IPS-20b (cell line): ENCODE results near the gene ELANE.
"Not testable (repeated sequence)": the region's sequence is repeated elsewhere in the genome, so short reads cannot be mapped to it uniquely, and the experiment has no call there.

Source experiments
- H3K27ac ChIP-seq: one replicate; pipeline ENCODE4 v1.5.1; 2013; ENCODE audit warnings: low read length
- H3K27me3 ChIP-seq: 2 replicates; pipeline ENCODE4 v1.6.1; 2013; ENCODE audit warnings: mild to moderate bottlenecking, low read length, inconsistent platforms; ENCODE audit not compliant: insufficient read depth
- H3K36me3 ChIP-seq: 2 replicates; pipeline ENCODE4 v1.6.1; 2013; ENCODE audit warnings: low read depth, mild to moderate bottlenecking, inconsistent platforms, low read length, moderate library complexity; ENCODE audit not compliant: insufficient read depth
- H3K4me1 ChIP-seq: 2 replicates; pipeline ENCODE4 v1.6.1; 2013; ENCODE audit warnings: mild to moderate bottlenecking, control low read depth, inconsistent platforms, low read length, moderate library complexity; ENCODE audit not compliant: insufficient read depth
- H3K4me3 ChIP-seq: 2 replicates; pipeline ENCODE4 v1.5.1; 2013; ENCODE audit warnings: mild to moderate bottlenecking, low read length, inconsistent platforms
- H3K9ac ChIP-seq: 2 replicates; pipeline ENCODE4 v1.6.1; 2013; ENCODE audit warnings: low read depth, mild to moderate bottlenecking, inconsistent platforms, low read length, moderate library complexity
- H3K9me3 ChIP-seq: 2 replicates; pipeline ENCODE4 v1.6.1; 2013; ENCODE audit warnings: mild to moderate bottlenecking, low read depth, low read length, inconsistent platforms; ENCODE audit not compliant: insufficient read depth

ELANE gene

GRCh38 chr19:816500-816857 is 35.6 kb upstream of the ELANE start:
- Histone ChIP-seq H3K4me1 (no peaks in the 10 kb centered on the region), H3K9ac (no peak overlapping the region), H3K4me3 (no peak overlapping the region), H3K27ac (no peak overlapping the region), H3K36me3 (peaks cover 18% of the 10 kb centered on the region), H3K27me3 (no peaks in the 10 kb centered on the region), H3K9me3 (no peaks in the 10 kb centered on the region)

- not testable (repeated sequence) for H3K4me3 ChIP-seq, H3K9ac ChIP-seq, H3K4me1 ChIP-seq, H3K27me3 ChIP-seq, H3K9me3 ChIP-seq, H3K27ac ChIP-seq, H3K36me3 ChIP-seq
These were observed 31.9 kb upstream of the ELANE start for GRCh38 chr19:820212-820611.

- Histone ChIP-seq H3K27ac (no peak overlapping the region), H3K4me3 (peak overlapping the region; percentile 65; the same call in 1 of the 2 replicates), H3K36me3 (no peaks in the 10 kb centered on the region), H3K27me3 (no peaks in the 10 kb centered on the region), H3K4me1 (no peaks in the 10 kb centered on the region; the same call in 1 of the 2 replicates), H3K9ac (peak overlapping the region; percentile 58; the same call in 1 of the 2 replicates), H3K9me3 (no peaks in the 10 kb centered on the region)
These were observed 30.8 kb upstream of the ELANE start for GRCh38 chr19:821231-821824.

GRCh38 chr19:821825-822503 is 30.1 kb upstream of the ELANE start, which contains the start of gene PLPPR3:
Gene PLPPR3 (minus strand): TSS chr19:821955. CDS start chr19:821559, 396 bp downstream.
- Histone ChIP-seq H3K9ac (peak within 1 kb of the TSS; percentile 58; the same call in 1 of the 2 replicates), H3K4me3 (peak within 1 kb of the TSS; percentile 65), H3K27ac (no peak within 1 kb of the TSS), H3K4me1 (no peaks in the 10 kb centered on the region; the same call in 1 of the 2 replicates), H3K36me3 (no peaks in the 10 kb centered on the region), H3K9me3 (no peaks in the 10 kb centered on the region), H3K27me3 (no peaks in the 10 kb centered on the region)

- no peak overlapping the region for H3K4me3 ChIP-seq
These were observed 28.5 kb upstream of the ELANE start for GRCh38 chr19:823565-824121.

GRCh38 chr19:824885-825284 is 27.2 kb upstream of the ELANE start:
- Histone ChIP-seq H3K27ac (no peak overlapping the region), H3K4me3 (no peak overlapping the region), H3K27me3 (no peaks in the 10 kb centered on the region), H3K4me1 (no peaks in the 10 kb centered on the region; the same call in 1 of the 2 replicates), H3K9me3 (no peaks in the 10 kb centered on the region), H3K36me3 (no peaks in the 10 kb centered on the region), H3K9ac (no peak overlapping the region)

More at GRCh38 chr19:823565-824121, 28.5 kb upstream of the ELANE start:
- H3K27ac ChIP-seq: no peak overlapping the region
- H3K27me3 ChIP-seq: no peaks in the 10 kb centered on the region
- H3K9me3 ChIP-seq: no peaks in the 10 kb centered on the region
- H3K9ac ChIP-seq: no peak overlapping the region
- H3K36me3 ChIP-seq: no peaks in the 10 kb centered on the region
- no peaks in the 10 kb centered on the region; the same call in 1 of the 2 replicates for H3K4me1 ChIP-seq

GRCh38 chr19:825897-826644 is 26.0 kb upstream of the ELANE start:
- Histone ChIP-seq H3K27me3 (no peaks in the 10 kb centered on the region), H3K4me1 (no peaks in the 10 kb centered on the region; the same call in 1 of the 2 replicates), H3K4me3 (no peak overlapping the region), H3K36me3 (no peaks in the 10 kb centered on the region), H3K27ac (no peak overlapping the region), H3K9me3 (no peaks in the 10 kb centered on the region), H3K9ac (no peak overlapping the region)

- no peak overlapping the region for H3K4me3 ChIP-seq
These were observed 24.8 kb upstream of the ELANE start for GRCh38 chr19:827314-827709.

GRCh38 chr19:827710-828321 is 24.3 kb upstream of the ELANE start, which contains the start of gene AZU1:
Gene AZU1 (plus strand): TSS chr19:827837. CDS start chr19:827847, 10 bp downstream.
- Histone ChIP-seq H3K9me3 (no peaks in the 10 kb centered on the region), H3K27ac (no peak within 1 kb of the TSS), H3K4me1 (no peaks in the 10 kb centered on the region; the same call in 1 of the 2 replicates), H3K9ac (no peak within 1 kb of the TSS), H3K4me3 (no peak within 1 kb of the TSS), H3K36me3 (no peaks in the 10 kb centered on the region), H3K27me3 (no peaks in the 10 kb centered on the region)

More at GRCh38 chr19:827314-827709, 24.8 kb upstream of the ELANE start:
- Histone ChIP-seq H3K4me1 (no peaks in the 10 kb centered on the region; the same call in 1 of the 2 replicates), H3K9ac (no peak overlapping the region), H3K27ac (no peak overlapping the region), H3K36me3 (no peaks in the 10 kb centered on the region), H3K27me3 (no peaks in the 10 kb centered on the region), H3K9me3 (no peaks in the 10 kb centered on the region)

GRCh38 chr19:829129-829758 is 22.9 kb upstream of the ELANE start:
- no peaks in the 10 kb centered on the region for H3K27me3 ChIP-seq
- H3K27ac ChIP-seq: no peak overlapping the region
- no peaks in the 10 kb centered on the region for H3K36me3 ChIP-seq
- no peaks in the 10 kb centered on the region for H3K4me1 ChIP-seq
- no peak overlapping the region for H3K9ac ChIP-seq
- H3K9me3 ChIP-seq: no peaks in the 10 kb centered on the region
- H3K4me3 ChIP-seq: no peak overlapping the region
